Endothelial cell of umbilical vein (primary cell): ENCODE results near the gene AQP9.

ENCODE experiments used
- EZH2 ChIP-seq: IDR thresholded peaks from 2 replicates; pipeline ENCODE4 v1.6.1; 2012; ENCODE audit warnings: borderline replicate concordance, low read depth, mild to moderate bottlenecking, moderate library complexity, low read length, inconsistent platforms; ENCODE audit not compliant: severe bottlenecking
- FOS ChIP-seq: IDR thresholded peaks from 2 replicates; pipeline ENCODE4 v1.6.1; 2011; ENCODE audit warnings: mild to moderate bottlenecking, low read length, moderate library complexity, borderline replicate concordance; ENCODE audit not compliant: insufficient read depth
- GATA2 ChIP-seq: IDR thresholded peaks from 2 replicates; pipeline ENCODE4 v1.7.0; 2011; ENCODE audit warnings: low read depth, mild to moderate bottlenecking, moderate library complexity, mixed read lengths, low read length; ENCODE audit not compliant: insufficient read length, insufficient read depth
- JUN ChIP-seq: IDR thresholded peaks from 2 replicates; pipeline ENCODE4 v1.6.1; 2011; ENCODE audit warnings: borderline replicate concordance, low read depth; ENCODE audit not compliant: insufficient read length, insufficient read depth
- MYC ChIP-seq: IDR thresholded peaks from one replicate; pipeline ENCODE4 v1.6.1; 2011; ENCODE audit warnings: mild to moderate bottlenecking, low read depth, low read length
- POLR2A ChIP-seq: IDR thresholded peaks from 2 replicates; pipeline ENCODE4 v1.6.1; 2012; ENCODE audit warnings: low read depth, mild to moderate bottlenecking, control low read depth, low read length
- POLR2AphosphoS5 ChIP-seq: IDR thresholded peaks from 2 replicates; pipeline ENCODE4 v1.6.1; 2012; ENCODE audit warnings: low read depth, mild to moderate bottlenecking, control low read depth, low read length, moderate library complexity; ENCODE audit not compliant: insufficient read depth
- TF ChIP-seq, protein P1 (sequence below), 2 donors: IDR thresholded peaks; 1 replicate in 1 of 2; 2 replicates in 1 of 2; pipeline ENCODE4 v1.5.1; 2011; ENCODE audit warnings: low read length in 2 of 2, mild to moderate bottlenecking in 2 of 2, moderate library complexity in 2 of 2, control low read depth in 1 of 2, inconsistent platforms in 1 of 2, low read depth in 1 of 2; ENCODE audit not compliant: insufficient read depth in 1 of 2; ENCODE audit errors: extremely low read depth in 1 of 2
- TF ChIP-seq, protein P2 (sequence below): IDR thresholded peaks from 2 replicates; pipeline ENCODE4 v1.6.1; 2011; ENCODE audit not compliant: insufficient read depth, insufficient read length

GRCh38 chr15:58206151-58206550 is 68.0 kb downstream of the AQP9 start:
- TF ChIP-seq POLR2A (no peak), POLR2AphosphoS5 (no peak), MYC (no peak), GATA2 (no peak), EZH2 (no peak), JUN (no peak), FOS (no peak)
- TF ChIP-seq, protein P1, sequence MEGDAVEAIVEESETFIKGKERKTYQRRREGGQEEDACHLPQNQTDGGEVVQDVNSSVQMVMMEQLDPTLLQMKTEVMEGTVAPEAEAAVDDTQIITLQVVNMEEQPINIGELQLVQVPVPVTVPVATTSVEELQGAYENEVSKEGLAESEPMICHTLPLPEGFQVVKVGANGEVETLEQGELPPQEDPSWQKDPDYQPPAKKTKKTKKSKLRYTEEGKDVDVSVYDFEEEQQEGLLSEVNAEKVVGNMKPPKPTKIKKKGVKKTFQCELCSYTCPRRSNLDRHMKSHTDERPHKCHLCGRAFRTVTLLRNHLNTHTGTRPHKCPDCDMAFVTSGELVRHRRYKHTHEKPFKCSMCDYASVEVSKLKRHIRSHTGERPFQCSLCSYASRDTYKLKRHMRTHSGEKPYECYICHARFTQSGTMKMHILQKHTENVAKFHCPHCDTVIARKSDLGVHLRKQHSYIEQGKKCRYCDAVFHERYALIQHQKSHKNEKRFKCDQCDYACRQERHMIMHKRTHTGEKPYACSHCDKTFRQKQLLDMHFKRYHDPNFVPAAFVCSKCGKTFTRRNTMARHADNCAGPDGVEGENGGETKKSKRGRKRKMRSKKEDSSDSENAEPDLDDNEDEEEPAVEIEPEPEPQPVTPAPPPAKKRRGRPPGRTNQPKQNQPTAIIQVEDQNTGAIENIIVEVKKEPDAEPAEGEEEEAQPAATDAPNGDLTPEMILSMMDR (IDR thresholded peaks at IDR 0.05; ENCODE audit: extremely low read depth in 1 of 2, insufficient read depth in 1 of 2, low read depth in 1 of 2, low read length in 2 of 2) = no peak
- TF ChIP-seq, protein P2, sequence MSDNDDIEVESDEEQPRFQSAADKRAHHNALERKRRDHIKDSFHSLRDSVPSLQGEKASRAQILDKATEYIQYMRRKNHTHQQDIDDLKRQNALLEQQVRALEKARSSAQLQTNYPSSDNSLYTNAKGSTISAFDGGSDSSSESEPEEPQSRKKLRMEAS = no peak
